Activated CD8-positive, alpha-beta memory T cell treated with anti-CD3 and anti-CD28 coated beads, Interleukin-2, amount 50 U/mL, for 24 hours (primary cell): ENCODE data around the gene ITPK1.
"Not testable (repeated sequence)": the region's sequence is repeated elsewhere in the genome, so short reads cannot be mapped to it uniquely, and the experiment has no call there.

ENCODE experiments used
- DNase-seq: peaks from one replicate; pipeline ENCODE4 v3.0.0-alpha.2; 2020; ENCODE audit errors: extremely low read depth

ITPK1 gene

GRCh38 chr14:93084866-93085857 is 30.6 kb downstream of the ITPK1 start:
- DNase-seq = no peak

- no peak for DNase-seq
Measured at GRCh38 chr14:93084402-93084801, 31.3 kb downstream of the ITPK1 start.

GRCh38 chr14:93083917-93084316 is 31.8 kb downstream of the ITPK1 start:
- no peak for DNase-seq

GRCh38 chr14:93082576-93083001 is 33.1 kb downstream of the ITPK1 start:
- no peak for DNase-seq

GRCh38 chr14:93081876-93082570 is 33.7 kb downstream of the ITPK1 start:
- no peak for DNase-seq

GRCh38 chr14:93079865-93080403 is 35.8 kb downstream of the ITPK1 start:
- DNase-seq = no peak

- no peak for DNase-seq
Measured at GRCh38 chr14:93079321-93079720, 36.4 kb downstream of the ITPK1 start.

- DNase-seq = no peak
Measured at GRCh38 chr14:93078870-93079269, 36.9 kb downstream of the ITPK1 start.

- no peak for DNase-seq
Measured at GRCh38 chr14:93076755-93077154, 39.0 kb downstream of the ITPK1 start.

- DNase-seq = no peak
Measured at GRCh38 chr14:93075891-93076290, 39.8 kb downstream of the ITPK1 start.

GRCh38 chr14:93073910-93074769 is 41.6 kb downstream of the ITPK1 start:
- DNase-seq = no peak

- no peak for DNase-seq
Measured at GRCh38 chr14:93073358-93073707, 42.4 kb downstream of the ITPK1 start.

GRCh38 chr14:93072659-93073357 is 42.9 kb downstream of the ITPK1 start:
- no peak for DNase-seq

- DNase-seq = no peak
Measured at GRCh38 chr14:93068711-93069110, 47.0 kb downstream of the ITPK1 start.

- DNase-seq = no peak
Measured at GRCh38 chr14:93067088-93067487, 48.6 kb downstream of the ITPK1 start.

GRCh38 chr14:93065272-93065730 is 50.4 kb downstream of the ITPK1 start:
- no peak for DNase-seq

GRCh38 chr14:93064411-93065271 is 51.1 kb downstream of the ITPK1 start:
- DNase-seq = no peak

GRCh38 chr14:93063393-93063792 is 52.3 kb downstream of the ITPK1 start:
- DNase-seq = no peak

GRCh38 chr14:93062890-93063289 is 52.8 kb downstream of the ITPK1 start:
- no peak for DNase-seq

GRCh38 chr14:93062013-93062412 is 53.7 kb downstream of the ITPK1 start:
- DNase-seq = not testable (repeated sequence)
